ENCODE measurements around the gene ITGA3. TPM values are rescaled to one million over a fixed set of nuclear protein-coding genes. Genes with fewer than 3 reads are reported as not detected.
A peak's percentile ranks its signal among the peaks of the same experiment; 100 is the strongest.

The ITGA3 gene
- total RNA-seq, 2 donors from 2014 or later: 31.0 to 36.3 TPM

GRCh38 chr17:50026837-50027171 lies 29.1 kb upstream of the ITGA3 start:
- H3K36me3 ChIP-seq (replicated peaks in 1 of 2; ENCODE audit: insufficient read depth in 1 of 2, low read depth in 2 of 2): no peaks in the 10 kb centered on the region
- WGBS, 2 donors: 0 to 1% methylated on average over 6 of the region's 6 CpGs
- no peak overlapping the region for H3K4me3 ChIP-seq
- H3K9me3 ChIP-seq: no peaks in the 10 kb centered on the region
- H3K27ac ChIP-seq: no peak overlapping the region
- H3K27me3 ChIP-seq: no peaks in the 10 kb centered on the region
- peaks cover 14% of the 10 kb centered on the region for H3K4me1 ChIP-seq
- ATAC-seq: peak; percentile 86
- TF ChIP-seq CTCF (IDR thresholded peaks at IDR 0.05) (peak; percentile 93 to 96 (median 95)), POLR2A (IDR thresholded peaks at IDR 0.05) (no peak)
- peak; percentile 84 to 90 (median 86) for DNase-seq
- intact Hi-C loops (cut with DNase I): loop anchor here (5.0 kb wide), 1 partner anchor 60 kb away; no protein-coding TSS in a partner anchor

GRCh38 chr17:50027172-50027880 lies 28.6 kb upstream of the ITGA3 start:
- 5 to 7% methylated on average over 3 to 27 of the region's 27 CpGs for WGBS, 2 donors

GRCh38 chr17:50027881-50028735 lies 27.8 kb upstream of the ITGA3 start:
- peak in 3 of 4 donors; percentile 47 to 52 (median 49) for DNase-seq
- TF ChIP-seq CTCF (IDR thresholded peaks at IDR 0.05) (no peak), POLR2A (IDR thresholded peaks at IDR 0.05) (no peak)
- Histone ChIP-seq H3K9me3 (no peaks in the 10 kb centered on the region), H3K36me3 (replicated peaks in 1 of 2; ENCODE audit: insufficient read depth in 1 of 2, low read depth in 2 of 2) (no peaks in the 10 kb centered on the region), H3K4me3 (no peak overlapping the region), H3K27ac (no peak overlapping the region), H3K27me3 (no peaks in the 10 kb centered on the region), H3K4me1 (peaks cover 14% of the 10 kb centered on the region)
- peak; percentile 53 for ATAC-seq
- 42 to 62% methylated on average over 15 to 20 of the region's 20 CpGs for WGBS, 2 donors
- intact Hi-C loops (cut with DNase I): loop anchor here (5.0 kb wide), 1 partner anchor 59 kb away; no protein-coding TSS in a partner anchor

More at GRCh38 chr17:50027172-50027880, 28.6 kb upstream of the ITGA3 start:
- peaks cover 14% of the 10 kb centered on the region for H3K4me1 ChIP-seq
- H3K4me3 ChIP-seq: no peak overlapping the region
- H3K27me3 ChIP-seq: no peaks in the 10 kb centered on the region
- DNase-seq (peak; percentile 34 to 65 (median 45)), ATAC-seq (peak; percentile 28)
- intact Hi-C loops (cut with DNase I): loop anchor here (5.0 kb wide), 1 partner anchor 60 kb away; no protein-coding TSS in a partner anchor
- no peaks in the 10 kb centered on the region for H3K36me3 ChIP-seq (replicated peaks in 1 of 2; ENCODE audit: insufficient read depth in 1 of 2, low read depth in 2 of 2)
- peak overlapping the region in 1 of 4 donors; percentile 29 for H3K27ac ChIP-seq
- H3K9me3 ChIP-seq: no peaks in the 10 kb centered on the region
- no peak for TF ChIP-seq CTCF (IDR thresholded peaks at IDR 0.05)
- no peak for TF ChIP-seq POLR2A (IDR thresholded peaks at IDR 0.05)

GRCh38 chr17:50028736-50029120 lies 27.2 kb upstream of the ITGA3 start:
- ATAC-seq (no peak), DNase-seq (no peak)
- Histone ChIP-seq H3K9me3 (no peaks in the 10 kb centered on the region), H3K27ac (no peak overlapping the region), H3K36me3 (replicated peaks in 1 of 2; ENCODE audit: insufficient read depth in 1 of 2, low read depth in 2 of 2) (no peaks in the 10 kb centered on the region), H3K4me1 (peaks cover 14% of the 10 kb centered on the region), H3K27me3 (no peaks in the 10 kb centered on the region), H3K4me3 (no peak overlapping the region)
- 71 to 76% methylated on average over 6 of the region's 6 CpGs for WGBS, 2 donors
- TF ChIP-seq CTCF (IDR thresholded peaks at IDR 0.05) (no peak), POLR2A (IDR thresholded peaks at IDR 0.05) (no peak)
- intact Hi-C loops (cut with DNase I): loop anchor here (5.0 kb wide), 1 partner anchor 59 kb away; no protein-coding TSS in a partner anchor
